ENCODE measurements around the gene FASN. TPM values are rescaled to one million over a fixed set of nuclear protein-coding genes. Genes with fewer than 3 reads are reported as not detected.

Gene FASN
- polyA plus RNA-seq, 1 donor: 34.7 TPM

- H3K4me3 ChIP-seq (ENCODE audit: low read length): no peak overlapping the region
- peaks cover 50% of the 10 kb centered on the region for H3K36me3 ChIP-seq (ENCODE audit: control insufficient read depth, insufficient read depth, low read length)
These were observed 2.9 kb downstream of the FASN start for GRCh38 chr17:82094931-82095776.

GRCh38 chr17:82092995-82093751 lies 4.9 kb downstream of the FASN start:
- DNase-seq: no peak
- Histone ChIP-seq H3K36me3 (ENCODE audit: control insufficient read depth, insufficient read depth, low read length) (peaks cover 70% of the 10 kb centered on the region), H3K27ac (ENCODE audit: low read length) (no peak overlapping the region), H3K9me3 (ENCODE audit: control insufficient read depth, low read depth, low read length) (no peaks in the 10 kb centered on the region), H3K27me3 (ENCODE audit: control insufficient read depth, insufficient read depth, low read length) (no peaks in the 10 kb centered on the region), H3K4me3 (ENCODE audit: low read length) (no peak overlapping the region), H3K4me1 (ENCODE audit: control insufficient read depth, insufficient read depth, low read length) (peaks cover 10% of the 10 kb centered on the region)
- WGBS (ENCODE audit: insufficient coverage, low lambda C conversion rate): no CpG with 5 or more reads among the region's 40 CpGs

More at GRCh38 chr17:82094931-82095776, 2.9 kb downstream of the FASN start:
- DNase-seq: no peak
- Histone ChIP-seq H3K27ac (ENCODE audit: low read length) (no peak overlapping the region), H3K27me3 (ENCODE audit: control insufficient read depth, insufficient read depth, low read length) (no peaks in the 10 kb centered on the region), H3K4me1 (ENCODE audit: control insufficient read depth, insufficient read depth, low read length) (peaks cover 19% of the 10 kb centered on the region), H3K9me3 (ENCODE audit: control insufficient read depth, low read depth, low read length) (peaks cover 4% of the 10 kb centered on the region)
- whole genome bisulfite sequencing (ENCODE audit: insufficient coverage, low lambda C conversion rate): no CpG with 5 or more reads among the region's 37 CpGs

- no peak for DNase-seq
- peaks cover 10% of the 10 kb centered on the region for H3K4me1 ChIP-seq (ENCODE audit: control insufficient read depth, insufficient read depth, low read length)
- no peaks in the 10 kb centered on the region for H3K9me3 ChIP-seq (ENCODE audit: control insufficient read depth, low read depth, low read length)
- H3K27ac ChIP-seq (ENCODE audit: low read length): no peak overlapping the region
- no CpG with 5 or more reads among the region's 20 CpGs for WGBS (ENCODE audit: insufficient coverage, low lambda C conversion rate)
- H3K27me3 ChIP-seq (ENCODE audit: control insufficient read depth, insufficient read depth, low read length): no peaks in the 10 kb centered on the region
- H3K4me3 ChIP-seq (ENCODE audit: low read length): no peak overlapping the region
- H3K36me3 ChIP-seq (ENCODE audit: control insufficient read depth, insufficient read depth, low read length): peaks cover 74% of the 10 kb centered on the region
These were observed 5.4 kb downstream of the FASN start for GRCh38 chr17:82092628-82092994.

GRCh38 chr17:82092094-82092586 lies 5.9 kb downstream of the FASN start:
- peaks cover 79% of the 10 kb centered on the region for H3K36me3 ChIP-seq (ENCODE audit: control insufficient read depth, insufficient read depth, low read length)
- no peaks in the 10 kb centered on the region for H3K9me3 ChIP-seq (ENCODE audit: control insufficient read depth, low read depth, low read length)
- peaks cover 10% of the 10 kb centered on the region for H3K4me1 ChIP-seq (ENCODE audit: control insufficient read depth, insufficient read depth, low read length)
- H3K27ac ChIP-seq (ENCODE audit: low read length): no peak overlapping the region
- H3K27me3 ChIP-seq (ENCODE audit: control insufficient read depth, insufficient read depth, low read length): no peaks in the 10 kb centered on the region
- no CpG with 5 or more reads among the region's 23 CpGs for WGBS (ENCODE audit: insufficient coverage, low lambda C conversion rate)
- H3K4me3 ChIP-seq (ENCODE audit: low read length): no peak overlapping the region
- no peak for DNase-seq

- WGBS (ENCODE audit: insufficient coverage, low lambda C conversion rate): no CpG with 5 or more reads among the region's 37 CpGs
- Histone ChIP-seq H3K9me3 (ENCODE audit: control insufficient read depth, low read depth, low read length) (no peaks in the 10 kb centered on the region), H3K4me1 (ENCODE audit: control insufficient read depth, insufficient read depth, low read length) (peaks cover 3% of the 10 kb centered on the region), H3K36me3 (ENCODE audit: control insufficient read depth, insufficient read depth, low read length) (peaks cover 85% of the 10 kb centered on the region), H3K27ac (ENCODE audit: low read length) (no peak overlapping the region), H3K4me3 (ENCODE audit: low read length) (no peak overlapping the region), H3K27me3 (ENCODE audit: control insufficient read depth, insufficient read depth, low read length) (no peaks in the 10 kb centered on the region)
- DNase-seq: no peak
These were observed 6.6 kb downstream of the FASN start for GRCh38 chr17:82091264-82092066.

GRCh38 chr17:82090549-82091263 lies 7.3 kb downstream of the FASN start:
- H3K27me3 ChIP-seq (ENCODE audit: control insufficient read depth, insufficient read depth, low read length): no peaks in the 10 kb centered on the region
- H3K4me1 ChIP-seq (ENCODE audit: control insufficient read depth, insufficient read depth, low read length): no peaks in the 10 kb centered on the region
- H3K9me3 ChIP-seq (ENCODE audit: control insufficient read depth, low read depth, low read length): no peaks in the 10 kb centered on the region
- peaks cover 89% of the 10 kb centered on the region for H3K36me3 ChIP-seq (ENCODE audit: control insufficient read depth, insufficient read depth, low read length)
- no peak overlapping the region for H3K27ac ChIP-seq (ENCODE audit: low read length)
- WGBS (ENCODE audit: insufficient coverage, low lambda C conversion rate): no CpG with 5 or more reads among the region's 29 CpGs
- no peak for DNase-seq
- no peak overlapping the region for H3K4me3 ChIP-seq (ENCODE audit: low read length)

GRCh38 chr17:82089723-82090548 lies 8.1 kb downstream of the FASN start:
- Histone ChIP-seq H3K27ac (ENCODE audit: low read length) (no peak overlapping the region), H3K36me3 (ENCODE audit: control insufficient read depth, insufficient read depth, low read length) (peaks cover 89% of the 10 kb centered on the region), H3K4me1 (ENCODE audit: control insufficient read depth, insufficient read depth, low read length) (no peaks in the 10 kb centered on the region), H3K27me3 (ENCODE audit: control insufficient read depth, insufficient read depth, low read length) (no peaks in the 10 kb centered on the region), H3K9me3 (ENCODE audit: control insufficient read depth, low read depth, low read length) (no peaks in the 10 kb centered on the region), H3K4me3 (ENCODE audit: low read length) (no peak overlapping the region)
- no peak for DNase-seq
- WGBS (ENCODE audit: insufficient coverage, low lambda C conversion rate): no CpG with 5 or more reads among the region's 29 CpGs

GRCh38 chr17:82088838-82089722 lies 9.0 kb downstream of the FASN start:
- no peak for DNase-seq
- no CpG with 5 or more reads among the region's 47 CpGs for WGBS (ENCODE audit: insufficient coverage, low lambda C conversion rate)
- H3K4me3 ChIP-seq (ENCODE audit: low read length): no peak overlapping the region
- H3K4me1 ChIP-seq (ENCODE audit: control insufficient read depth, insufficient read depth, low read length): no peaks in the 10 kb centered on the region
- no peak overlapping the region for H3K27ac ChIP-seq (ENCODE audit: low read length)
- H3K27me3 ChIP-seq (ENCODE audit: control insufficient read depth, insufficient read depth, low read length): no peaks in the 10 kb centered on the region
- H3K36me3 ChIP-seq (ENCODE audit: control insufficient read depth, insufficient read depth, low read length): peaks cover 94% of the 10 kb centered on the region
- H3K9me3 ChIP-seq (ENCODE audit: control insufficient read depth, low read depth, low read length): no peaks in the 10 kb centered on the region

Data from large intestine (tissue), 3 donors.